HuH-7.5 (cell line): ENCODE measurements around the gene WDR73.
"Not testable (repeated sequence)": the region's sequence is repeated elsewhere in the genome, so short reads cannot be mapped to it uniquely, and the experiment has no call there.

Experiments
- DNase-seq: peaks from one replicate; pipeline ENCODE4 v3.0.0; 2011; ENCODE audit warnings: low spot score

Gene WDR73

GRCh38 chr15:84657748-84658079, 3.6 kb upstream of the WDR73 start:
- no peak for DNase-seq

GRCh38 chr15:84656972-84657371, 2.9 kb upstream of the WDR73 start:
- no peak for DNase-seq

DNA sequence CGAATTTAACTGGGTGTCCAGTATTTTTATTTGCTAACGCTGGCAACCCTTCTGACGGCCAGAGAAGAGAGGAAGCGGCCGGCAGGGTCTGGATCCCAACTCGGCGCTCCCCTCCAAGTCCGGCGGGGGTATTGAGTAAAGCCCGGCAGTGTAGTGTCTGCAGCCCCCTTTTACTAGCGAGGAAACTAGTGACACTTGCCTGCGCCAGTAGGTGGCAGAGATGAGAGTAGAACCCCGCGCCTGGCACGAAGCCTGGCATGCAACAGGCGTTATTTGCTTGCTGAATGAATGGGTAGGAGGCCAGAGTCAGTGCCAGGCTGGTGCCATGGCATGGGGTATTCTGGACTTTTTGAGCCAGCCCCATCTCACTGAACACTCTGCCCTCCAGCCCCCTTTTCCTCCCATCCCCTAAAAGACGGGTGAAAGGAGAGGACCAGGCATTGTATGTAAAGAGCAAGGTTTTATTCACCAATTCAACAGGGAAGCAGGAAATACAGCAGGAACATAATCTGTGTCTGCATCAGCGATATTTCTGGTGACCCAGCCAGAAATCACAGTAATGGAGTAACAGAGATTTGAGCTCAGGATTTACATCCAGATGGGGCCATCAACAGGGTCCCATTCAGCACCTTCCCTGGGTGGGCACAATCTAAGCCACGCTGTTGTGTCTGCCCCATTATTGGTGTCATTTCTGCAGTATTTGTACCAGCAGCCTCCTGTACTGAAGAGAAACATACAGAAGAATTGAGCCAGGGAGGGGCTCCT, 788 bp upstream of the WDR73 start:
- DNase-seq: peak; percentile 75

DNA sequence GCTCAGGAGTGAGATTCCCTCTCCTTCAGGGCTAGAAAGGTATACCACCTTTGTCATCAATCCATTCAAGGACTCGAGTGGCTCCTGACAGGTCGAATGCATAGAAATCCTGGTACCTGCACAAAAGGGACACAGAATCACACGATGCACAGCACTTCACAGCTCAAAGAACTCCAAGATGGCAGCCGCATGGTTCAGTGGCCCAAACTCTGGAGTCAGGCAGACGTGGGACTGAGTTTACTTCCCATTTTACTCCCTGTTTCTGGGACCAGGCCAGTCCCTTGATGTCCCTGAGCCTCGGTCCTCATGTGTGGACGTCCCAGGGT, 536 bp downstream of the WDR73 start:
- DNase-seq: no peak

DNA sequence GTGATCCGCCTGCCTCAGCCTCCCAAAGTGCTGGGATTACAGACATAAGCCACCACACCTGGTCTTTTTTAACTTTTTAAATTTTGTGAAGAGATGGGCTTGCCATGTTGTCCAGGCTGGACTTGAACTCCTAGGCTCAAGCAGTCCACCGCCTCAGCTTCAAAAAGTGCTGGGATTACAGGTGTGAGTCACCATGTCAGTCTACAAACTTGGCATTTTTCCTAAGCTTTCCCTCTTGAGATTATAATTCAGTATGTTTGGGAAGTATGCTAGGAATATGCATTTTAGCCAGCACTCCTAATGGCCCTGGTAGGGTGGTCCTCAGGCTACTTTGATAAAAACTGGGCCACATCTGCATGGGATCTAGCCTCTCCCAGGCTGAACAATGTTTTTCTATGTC, 4.4 kb downstream of the WDR73 start:
- DNase-seq: no peak

- DNase-seq: no peak
Measured at GRCh38 chr15:84648539-84648938, 5.5 kb downstream of the WDR73 start.

DNA sequence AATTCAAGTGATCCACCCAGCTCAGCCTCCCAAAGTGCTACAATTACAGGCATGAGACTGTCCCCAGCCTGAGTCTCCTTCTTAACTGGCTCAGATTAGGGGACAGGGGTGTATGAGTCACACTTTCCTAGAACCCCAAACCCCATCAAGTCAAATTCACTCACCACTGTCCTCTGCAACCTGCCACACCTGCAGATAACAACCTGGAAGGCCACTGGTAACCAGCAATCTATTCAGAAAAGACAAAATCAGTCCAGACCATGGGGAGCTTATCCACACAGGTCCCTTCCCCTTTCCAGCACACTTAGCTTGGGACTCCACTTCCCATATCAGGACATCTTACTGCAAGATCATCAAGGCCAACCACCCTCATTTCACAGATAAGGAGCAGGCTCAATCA, 6.4 kb downstream of the WDR73 start:
- DNase-seq: no peak

- DNase-seq: no peak
Measured at GRCh38 chr15:84645997-84646396, 8.1 kb downstream of the WDR73 start.

- no peak for DNase-seq
Measured at GRCh38 chr15:84645496-84645895, 8.6 kb downstream of the WDR73 start.

DNA sequence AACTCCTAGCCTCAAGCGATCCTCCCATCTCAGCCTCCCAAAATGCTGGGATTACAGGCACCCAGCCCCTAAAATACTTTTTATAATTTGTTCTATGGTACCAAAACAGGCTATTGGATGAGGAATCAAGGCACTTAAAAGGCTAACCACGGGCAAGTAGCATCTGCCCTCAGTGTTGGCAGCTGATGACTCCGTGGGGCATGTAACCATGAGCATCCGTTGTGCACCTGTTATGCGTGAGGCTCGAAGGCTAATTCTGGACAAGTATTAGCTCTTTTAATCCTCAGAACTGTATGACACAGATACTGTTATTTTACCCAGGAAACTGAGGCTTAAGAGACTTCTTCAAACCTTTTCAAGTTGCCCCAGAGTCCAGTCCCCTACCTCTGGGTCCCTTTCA, 10.2 kb downstream of the WDR73 start:
- DNase-seq: no peak

DNA sequence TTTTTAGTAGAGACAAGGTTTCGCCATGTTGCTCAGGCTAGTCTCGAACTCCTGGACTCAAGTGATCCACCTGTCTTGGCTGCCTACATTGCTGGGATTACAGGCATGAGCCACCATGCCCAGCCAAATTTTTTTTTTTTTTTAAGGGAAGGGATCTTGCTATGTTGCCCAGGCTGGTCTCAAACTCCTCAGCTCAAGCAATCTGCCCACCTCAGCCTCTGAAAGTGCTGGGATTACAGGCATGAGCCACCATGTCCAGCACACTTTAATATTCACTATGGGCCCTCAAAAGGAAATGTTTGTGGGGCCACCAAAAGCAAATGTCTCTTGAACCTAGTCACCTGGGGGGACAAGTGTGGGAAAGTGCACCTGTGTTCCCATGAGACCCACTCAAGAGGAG, 11.4 kb downstream of the WDR73 start:
- DNase-seq: not testable (repeated sequence)

- not testable (repeated sequence) for DNase-seq
Measured at GRCh38 chr15:84641871-84642270, 12.2 kb downstream of the WDR73 start.

DNA sequence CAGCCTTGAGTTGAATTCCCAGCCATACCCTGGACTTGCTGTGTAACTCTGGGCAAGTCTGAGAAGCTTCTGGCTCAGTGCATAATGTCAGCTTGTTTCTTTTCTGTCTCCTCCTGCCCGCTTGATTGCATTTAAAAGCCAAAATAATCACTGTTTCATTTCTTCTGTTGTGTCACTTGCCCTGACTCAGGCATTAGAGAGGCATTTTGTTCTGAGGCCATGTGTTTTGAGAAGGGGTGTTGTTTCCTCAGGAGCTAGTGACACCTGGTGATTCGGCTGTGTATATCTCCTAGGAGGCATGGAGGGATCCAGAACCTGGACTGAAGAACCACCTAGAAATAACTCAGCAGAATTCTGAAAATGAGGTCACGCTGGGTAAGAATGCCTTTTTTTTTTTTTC, 16.0 kb downstream of the WDR73 start:
- DNase-seq: peak; percentile 69

- no peak for DNase-seq
Measured at GRCh38 chr15:84634228-84634837, 19.8 kb downstream of the WDR73 start.

- peak; percentile 61 for DNase-seq
Measured at GRCh38 chr15:84633311-84634227, 20.5 kb downstream of the WDR73 start.

GRCh38 chr15:84631706-84632272, 22.3 kb downstream of the WDR73 start:
- no peak for DNase-seq

DNA sequence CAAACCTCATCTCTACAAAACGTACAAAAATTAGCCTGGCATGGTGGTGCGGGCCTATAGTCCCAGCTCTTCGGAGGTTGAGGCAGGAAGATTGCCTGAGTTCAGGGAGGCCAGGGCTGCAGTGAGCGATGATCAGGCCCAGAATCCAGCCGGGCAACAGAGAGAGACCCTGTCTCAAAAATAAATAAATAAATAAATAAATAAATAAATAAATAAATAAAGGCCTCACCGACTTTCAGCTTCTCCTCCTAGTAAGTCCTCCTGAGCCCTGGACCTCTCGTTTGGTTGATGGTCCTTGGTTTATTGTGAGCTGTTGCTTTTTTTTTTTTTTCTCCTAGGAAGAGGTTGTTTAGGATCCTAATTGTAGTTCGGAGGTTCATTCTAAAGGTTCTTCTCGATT, 25.1 kb downstream of the WDR73 start:
- DNase-seq: no peak

- DNase-seq: no peak
Measured at GRCh38 chr15:84625123-84625522, 29.0 kb downstream of the WDR73 start.

DNA sequence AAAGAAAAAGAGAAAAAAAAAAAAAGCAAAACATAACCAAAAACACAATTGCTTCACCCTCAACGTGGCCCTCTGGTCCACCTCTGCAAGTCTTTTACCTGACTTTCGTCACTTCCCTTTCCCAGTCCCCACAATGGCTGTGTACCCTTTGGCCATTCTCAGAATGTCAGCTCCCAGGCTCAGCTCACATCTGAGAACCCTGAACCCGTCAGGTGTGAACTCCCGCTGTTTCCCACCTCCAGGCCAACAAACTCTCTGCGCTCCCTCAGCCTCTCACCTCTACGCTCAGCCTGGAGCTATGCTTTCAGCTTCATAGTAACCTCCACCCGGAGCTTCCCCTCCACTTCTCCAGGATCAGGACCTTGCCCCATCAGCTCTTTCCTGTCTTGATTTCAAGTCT, 29.7 kb downstream of the WDR73 start:
- DNase-seq: no peak

- DNase-seq: no peak
Measured at GRCh38 chr15:84621358-84621979, 32.6 kb downstream of the WDR73 start.

DNA sequence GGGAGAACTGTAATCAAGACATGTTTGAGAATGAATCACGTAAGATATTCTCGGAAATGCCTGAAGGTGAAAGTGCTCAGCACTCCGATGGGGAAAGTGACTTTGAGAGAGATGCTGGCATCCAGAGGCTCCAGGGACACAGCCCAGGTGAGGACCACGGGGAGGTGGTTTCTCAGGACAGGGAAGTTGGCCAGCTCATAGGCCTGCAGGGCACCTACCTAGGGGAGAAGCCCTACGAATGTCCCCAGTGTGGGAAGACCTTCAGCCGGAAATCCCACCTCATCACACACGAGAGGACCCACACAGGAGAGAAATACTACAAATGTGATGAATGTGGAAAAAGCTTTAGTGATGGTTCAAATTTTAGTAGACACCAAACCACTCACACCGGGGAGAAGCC, 33.5 kb downstream of the WDR73 start:
- DNase-seq: no peak

DNA sequence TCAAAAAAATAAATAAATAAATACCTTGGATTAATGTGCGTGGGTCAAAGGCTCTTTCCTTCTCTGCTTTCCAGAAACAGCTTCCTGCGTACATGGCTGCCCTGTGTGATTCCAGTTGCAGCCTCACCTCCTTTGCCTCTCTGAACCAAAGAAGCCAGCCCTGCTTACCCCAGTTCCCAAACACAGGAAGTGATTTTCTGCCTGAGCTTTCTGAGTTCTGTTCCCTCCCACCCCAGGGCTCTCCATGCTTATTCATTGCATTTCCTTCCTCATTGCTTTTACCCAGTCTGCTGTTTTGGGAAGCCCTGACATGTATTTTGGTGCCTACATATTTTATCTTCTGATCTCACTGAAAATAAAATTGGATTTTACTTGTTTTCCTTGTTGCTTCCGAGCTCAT, 37.8 kb downstream of the WDR73 start:
- no peak for DNase-seq
